ENCODE measurements around the gene ACAP3. TPM values are rescaled to one million over a fixed set of nuclear protein-coding genes. Genes with fewer than 3 reads are reported as not detected.

The ACAP3 gene
- total and polyA plus RNA-seq, 4 donors, result 2.7 to 24.8 (median 15.0) TPM

GRCh38 chr1:1313500-1314236, 5.9 kb upstream of the ACAP3 start:
- H3K27ac ChIP-seq (ENCODE audit: low read depth in 1 of 2, low read length in 2 of 2), result no peak overlapping the region
- no peaks in the 10 kb centered on the region for H3K27me3 ChIP-seq (ENCODE audit: control insufficient read depth in 4 of 4, insufficient read depth in 4 of 4, low read length in 3 of 4)
- no peaks in the 10 kb centered on the region for H3K9me3 ChIP-seq (ENCODE audit: control insufficient read depth in 4 of 4, low read length in 3 of 4)
- no peak overlapping the region for H3K4me3 ChIP-seq (ENCODE audit: low read depth in 1 of 3, low read length in 3 of 3)
- no peak for TF ChIP-seq HNF4A (conservative IDR thresholded peaks at IDR 0.05)
- TF ChIP-seq GABPA (IDR thresholded peaks at IDR 0.05 in 1 of 2, conservative IDR thresholded peaks at IDR 0.05 in 1 of 2), result no peak
- TF ChIP-seq HNF4G (IDR thresholded peaks at IDR 0.05), result no peak
- no peak for TF ChIP-seq ZBTB33 (IDR thresholded peaks at IDR 0.05)
- TF ChIP-seq JUND (IDR thresholded peaks at IDR 0.05), result no peak
- no peak for TF ChIP-seq REST (IDR thresholded peaks at IDR 0.05)
- no peak for TF ChIP-seq EGR1 (IDR thresholded peaks at IDR 0.05; ENCODE audit: low read depth in 2 of 2)
- TF ChIP-seq MAX (IDR thresholded peaks at IDR 0.05), result no peak
- TF ChIP-seq ATF3 (IDR thresholded peaks at IDR 0.05), result no peak
- no peak for TF ChIP-seq CTCF (IDR thresholded peaks at IDR 0.05; ENCODE audit: low read depth, low read length, missing input control)
- TF ChIP-seq RAD21 (IDR thresholded peaks at IDR 0.05), result no peak
- TF ChIP-seq NR2F2 (IDR thresholded peaks at IDR 0.05), result no peak
- TF ChIP-seq FOXA2 (IDR thresholded peaks at IDR 0.05), result no peak
- no peak for TF ChIP-seq SP1 (IDR thresholded peaks at IDR 0.05)
- no peak for TF ChIP-seq FOXA1 (IDR thresholded peaks at IDR 0.05)
- no peak for TF ChIP-seq TAF1 (conservative IDR thresholded peaks at IDR 0.05)
- no peak for TF ChIP-seq YY1 (IDR thresholded peaks at IDR 0.05)
- TF ChIP-seq RXRA (IDR thresholded peaks at IDR 0.05), result no peak
- H3K4me1 ChIP-seq (ENCODE audit: control insufficient read depth in 4 of 4, insufficient read depth in 4 of 4, low read length in 3 of 4), result peaks cover 6 to 14% (median 10%) of the 10 kb centered on the region in 4 donors
- DNase-seq (ENCODE audit: low spot score), result no peak
- 92% methylated on average over 37 of the region's 37 CpGs for WGBS
- H3K9ac ChIP-seq (ENCODE audit: low read depth in 1 of 2, low read length in 2 of 2), result no peak overlapping the region
- peaks cover 3 to 38% (median 19%) of the 10 kb centered on the region in 4 donors for H3K36me3 ChIP-seq (ENCODE audit: control insufficient read depth in 4 of 4, insufficient read depth in 3 of 4, low read depth in 1 of 4, low read length in 3 of 4)

Measured in liver (tissue), 9 donors.